SIG-M5 treated with dmso at 0.1 percent for 504 hours (cell line): ENCODE data around the gene WDR27.
"Not testable (repeated sequence)": the region's sequence is repeated elsewhere in the genome, so short reads cannot be mapped to it uniquely, and the experiment has no call there.

Source experiments
- DNase-seq: peaks from one replicate; lab custom pipeline; 2025; ENCODE audit not compliant: unreplicated experiment; lab: John Stamatoyannopoulos, UW

WDR27 gene

DNA sequence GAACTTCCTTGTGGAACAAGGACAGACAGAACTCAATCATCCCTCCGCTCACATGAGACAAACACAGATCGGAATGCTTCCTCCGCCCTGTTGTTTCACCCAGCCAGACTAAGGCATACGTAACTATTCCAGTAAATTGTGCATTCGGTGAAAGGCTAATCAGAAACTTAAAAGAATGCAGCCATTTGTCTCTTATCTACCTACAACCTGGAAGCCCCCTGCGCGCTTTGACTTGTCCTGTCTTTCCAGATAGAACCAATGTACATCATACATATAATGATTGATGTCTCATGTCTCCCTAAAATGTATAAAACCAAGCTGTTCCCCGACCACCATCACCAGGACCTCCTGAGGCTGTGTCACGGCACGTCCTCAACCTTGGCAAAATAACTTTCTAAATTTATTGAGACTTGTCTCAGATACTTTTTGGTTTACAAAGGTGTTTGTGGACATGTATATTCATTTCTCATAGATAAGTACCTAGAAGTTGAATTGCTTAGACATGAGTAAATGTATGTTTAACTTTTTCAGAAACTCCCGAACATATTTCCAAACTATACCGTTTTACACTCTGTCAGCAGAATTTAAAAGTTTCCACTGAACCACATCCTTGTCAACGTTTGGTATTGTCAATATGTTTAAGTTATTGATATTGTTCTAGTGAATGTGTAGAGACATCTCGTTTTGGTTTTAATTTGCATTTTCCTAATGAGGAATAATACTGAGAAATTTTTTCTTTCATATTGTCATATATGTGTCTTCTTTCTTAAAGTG is 250.6 kb downstream of the WDR27 start:
- no peak for DNase-seq

DNA sequence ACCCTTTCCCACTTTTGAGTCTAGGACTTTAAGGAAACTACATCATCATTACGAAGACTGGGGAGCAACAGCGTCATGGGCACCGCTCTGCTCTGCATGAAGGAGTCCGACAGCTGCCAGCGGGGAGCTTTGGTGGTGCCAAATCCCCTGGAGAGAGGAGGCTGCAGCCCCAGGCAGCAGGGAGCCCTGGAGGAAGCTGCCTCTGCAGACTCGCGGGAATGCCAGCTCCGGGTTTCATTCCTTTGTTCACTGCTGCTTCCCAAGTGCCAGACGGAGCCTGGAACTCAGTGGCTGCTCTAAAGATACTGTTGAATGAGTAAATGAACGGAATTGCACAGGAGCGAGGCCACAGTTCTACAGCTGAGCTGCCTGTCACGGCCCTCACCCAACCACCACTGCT is 251.7 kb downstream of the WDR27 start:
- no peak for DNase-seq

DNA sequence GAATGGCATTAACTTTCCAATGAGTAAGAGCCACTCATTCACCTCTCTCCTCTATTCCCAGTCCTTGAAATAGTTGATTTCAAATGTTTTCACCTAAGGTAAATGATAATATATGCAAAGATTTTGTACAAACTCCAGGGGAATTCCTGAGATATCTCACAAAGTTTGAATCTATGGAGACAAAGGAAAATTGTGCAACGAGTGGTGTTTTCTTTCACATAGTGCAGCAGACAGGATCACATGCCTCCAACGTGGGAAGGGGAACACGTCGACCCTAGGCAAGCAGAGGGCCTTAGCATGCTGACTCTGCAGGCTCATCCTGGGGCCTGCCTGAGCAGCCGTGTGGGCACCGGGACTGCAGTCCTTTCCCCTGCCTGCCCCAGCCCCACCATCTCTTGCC is 252.6 kb downstream of the WDR27 start:
- no peak for DNase-seq

DNA sequence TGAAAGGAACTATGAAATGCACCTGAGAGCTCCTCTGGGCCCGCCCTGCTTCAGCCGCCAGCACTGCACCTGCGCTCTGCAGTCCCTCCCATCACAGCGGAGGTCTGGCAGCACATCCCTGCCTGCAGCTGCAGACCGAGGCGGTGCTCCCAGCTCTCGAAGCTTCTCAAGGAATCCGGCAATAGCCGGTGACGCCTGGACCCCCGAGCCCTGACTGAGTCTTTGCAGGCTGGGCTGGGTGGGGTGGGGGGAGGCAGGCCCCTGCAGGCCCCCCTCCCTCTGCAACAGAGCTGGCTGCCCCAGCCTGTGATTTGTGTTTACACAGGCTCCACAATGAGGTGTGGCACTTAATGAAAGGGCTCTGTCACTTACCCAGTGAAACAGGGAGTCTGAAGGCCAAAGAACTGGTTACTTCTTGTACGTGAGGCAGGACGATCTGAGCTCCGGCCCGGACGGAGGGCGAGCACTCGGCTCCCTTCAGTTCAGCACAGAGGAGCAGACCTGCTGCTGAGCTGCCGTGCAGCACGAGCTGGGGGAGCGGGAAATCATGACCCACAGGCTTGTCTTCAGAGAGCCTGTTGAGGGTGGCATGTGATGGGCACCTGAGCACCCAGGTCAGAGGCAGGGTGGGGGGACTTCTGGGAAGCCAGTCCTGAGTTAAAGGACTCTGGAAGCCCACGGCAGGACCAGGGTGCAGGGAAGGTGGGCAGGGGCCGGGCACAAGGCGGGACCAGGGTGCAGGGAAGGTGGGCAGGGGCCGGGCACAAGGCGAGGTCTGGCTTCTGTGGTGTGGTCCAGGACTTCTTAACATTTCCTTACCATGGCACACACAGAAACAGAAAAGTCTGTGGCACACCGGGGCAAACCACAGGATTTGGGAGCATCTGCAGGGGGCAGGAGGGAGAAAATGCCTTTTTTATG is 255.9 kb downstream of the WDR27 start:
- no peak for DNase-seq

DNA sequence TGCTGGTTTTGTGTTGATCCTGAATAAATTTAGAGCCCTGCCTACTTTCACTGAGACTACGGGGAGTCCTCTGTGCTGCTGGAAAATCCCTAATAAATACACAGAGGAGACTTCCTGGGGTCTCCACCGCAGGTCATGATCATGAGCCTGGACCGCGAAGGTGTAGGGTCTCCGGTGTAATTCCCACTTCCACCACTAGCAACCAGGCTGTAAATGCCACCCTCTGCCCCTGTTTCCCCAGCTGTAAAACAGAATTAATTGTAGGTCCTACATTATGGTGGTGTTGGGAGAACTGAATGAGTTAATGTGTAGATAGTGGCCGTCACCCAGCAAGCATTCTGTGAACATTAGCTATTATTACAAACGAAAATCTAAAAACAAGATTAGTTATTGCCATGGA is 256.6 kb downstream of the WDR27 start:
- no peak for DNase-seq

DNA sequence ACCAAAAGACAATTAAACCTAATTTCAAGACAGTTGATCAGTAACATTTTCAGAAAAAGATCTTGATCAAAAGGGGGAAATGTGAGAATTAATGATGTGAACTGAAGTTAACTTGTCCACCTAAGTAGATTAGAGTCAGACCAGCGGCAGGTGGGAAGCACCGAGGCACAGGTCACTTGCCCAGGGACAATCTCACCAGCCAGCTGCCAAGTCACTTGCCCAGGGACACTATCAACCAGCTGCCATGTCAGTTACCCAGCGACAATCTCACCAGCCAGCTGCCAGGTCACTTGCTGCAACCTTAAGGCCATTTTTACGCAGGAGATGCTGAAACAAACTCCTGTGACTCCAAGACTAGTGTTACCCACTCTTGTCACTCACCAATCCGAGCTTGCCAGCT is 260.5 kb downstream of the WDR27 start:
- no peak for DNase-seq

DNA sequence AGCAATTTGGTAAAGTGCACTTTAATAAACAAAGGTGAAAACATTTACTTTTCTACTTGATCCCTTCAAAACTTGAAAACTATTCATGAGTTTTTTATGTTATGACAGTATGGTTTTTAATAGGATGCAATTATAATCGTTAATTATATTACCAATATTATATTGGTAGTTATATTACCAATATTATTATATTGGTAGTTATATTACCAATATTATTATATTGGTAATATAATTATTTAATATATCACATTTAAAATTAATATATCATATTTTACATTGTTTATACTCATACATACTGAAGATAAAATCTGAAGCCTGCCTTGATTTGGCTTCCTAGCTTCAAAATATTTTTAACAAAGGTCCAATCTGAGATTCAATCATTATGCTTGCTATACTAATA is 262.1 kb downstream of the WDR27 start:
- DNase-seq = no peak

DNA sequence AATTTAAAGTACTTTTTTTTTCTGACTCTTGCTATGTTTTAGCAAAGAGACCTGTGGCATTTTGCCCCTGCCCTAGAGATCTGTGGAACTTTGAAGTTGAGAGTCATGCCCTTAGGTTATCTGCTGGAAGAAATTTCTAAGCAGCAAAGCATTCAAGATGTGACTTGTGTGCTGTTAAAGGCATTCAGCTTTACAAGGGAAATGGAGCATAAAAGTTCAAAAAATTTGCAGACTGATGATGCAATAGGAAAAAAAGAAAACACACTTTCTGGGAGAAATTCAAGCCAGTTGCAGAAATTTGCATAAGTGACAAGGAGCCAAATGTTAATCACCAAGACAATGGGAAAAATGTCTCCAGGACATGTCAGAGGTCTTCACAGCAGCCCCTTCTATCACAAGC is 267.3 kb downstream of the WDR27 start:
- not testable (repeated sequence) for DNase-seq

DNA sequence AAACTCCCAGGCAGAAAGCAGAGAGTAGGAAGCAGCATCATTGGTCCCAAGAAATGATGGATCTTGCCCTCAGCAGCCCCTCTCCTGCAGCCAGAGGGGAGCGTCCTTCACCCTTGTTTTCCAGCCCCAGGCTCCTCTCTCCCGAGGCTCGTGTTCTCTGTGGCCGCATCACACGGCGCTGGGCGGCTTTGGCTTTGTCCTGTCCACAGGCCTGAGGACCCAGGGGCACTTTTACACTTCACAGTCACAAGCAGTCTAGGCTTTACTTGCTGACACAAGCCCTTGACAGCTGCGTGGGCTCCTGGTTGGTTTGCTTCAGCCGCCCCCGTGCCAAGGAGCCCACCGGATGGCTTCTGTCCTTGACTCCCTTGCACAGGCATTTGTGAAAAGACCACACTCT is 272.8 kb downstream of the WDR27 start:
- DNase-seq = no peak

DNA sequence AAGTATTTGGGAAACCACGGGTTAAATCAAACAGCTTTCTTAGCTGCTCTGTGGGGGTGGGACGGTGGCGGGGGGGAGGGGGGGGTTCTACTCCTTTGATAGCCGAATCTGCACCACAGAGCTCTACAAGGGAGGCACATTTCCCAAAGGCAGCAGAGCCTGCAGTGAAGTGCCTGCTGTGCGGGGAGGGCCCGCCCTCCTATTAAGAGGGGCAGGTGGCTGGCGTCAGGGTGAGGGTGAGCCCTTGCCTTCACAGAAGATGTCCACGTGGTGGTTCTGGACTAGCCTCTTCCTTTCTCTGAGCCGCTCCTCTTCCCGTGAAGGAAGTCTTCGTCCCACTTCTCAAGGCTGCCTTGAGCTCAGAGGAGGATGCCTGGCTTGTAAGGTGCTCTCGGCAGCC is 273.3 kb downstream of the WDR27 start:
- no peak for DNase-seq

DNA sequence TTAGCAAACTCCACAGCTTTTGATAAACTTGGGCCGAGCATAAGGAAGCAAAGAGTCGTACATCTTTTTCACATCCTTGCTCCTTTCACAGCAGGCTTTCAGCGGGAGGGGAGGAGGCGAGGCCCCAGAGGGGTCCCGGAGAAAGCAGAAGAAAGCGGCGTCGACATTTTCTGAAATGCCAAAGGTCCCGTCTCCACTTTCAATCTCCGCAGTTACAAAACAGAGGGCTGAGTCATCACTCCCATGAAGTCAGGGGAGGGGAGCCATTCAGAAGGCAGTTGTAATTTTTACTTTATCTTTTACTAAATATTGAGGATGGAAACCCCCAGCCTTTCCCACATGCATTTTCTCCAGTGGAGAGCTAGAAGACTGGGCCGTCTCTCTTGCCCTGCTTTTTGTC is 274.0 kb downstream of the WDR27 start:
- DNase-seq = peak; percentile 8

DNA sequence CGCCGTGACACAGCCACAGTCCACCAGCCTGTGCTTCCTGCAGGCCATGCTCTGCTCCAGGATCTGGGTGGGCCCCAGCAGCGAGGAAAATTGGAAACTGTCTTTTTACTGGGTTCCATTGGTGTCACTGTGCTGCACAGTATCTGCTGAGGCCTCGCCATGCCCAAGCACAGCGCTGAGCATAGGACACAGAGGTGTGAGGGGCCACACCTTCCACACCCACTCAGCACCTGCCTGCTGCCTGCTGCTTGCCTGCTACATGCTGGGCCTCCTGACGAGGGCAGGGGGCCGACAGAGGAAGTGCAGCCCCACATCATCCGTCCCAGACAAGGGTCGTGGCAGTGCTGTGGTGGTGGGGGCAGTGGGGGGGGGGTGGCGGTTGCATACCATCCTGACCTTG is 275.2 kb downstream of the WDR27 start:
- no peak for DNase-seq

DNA sequence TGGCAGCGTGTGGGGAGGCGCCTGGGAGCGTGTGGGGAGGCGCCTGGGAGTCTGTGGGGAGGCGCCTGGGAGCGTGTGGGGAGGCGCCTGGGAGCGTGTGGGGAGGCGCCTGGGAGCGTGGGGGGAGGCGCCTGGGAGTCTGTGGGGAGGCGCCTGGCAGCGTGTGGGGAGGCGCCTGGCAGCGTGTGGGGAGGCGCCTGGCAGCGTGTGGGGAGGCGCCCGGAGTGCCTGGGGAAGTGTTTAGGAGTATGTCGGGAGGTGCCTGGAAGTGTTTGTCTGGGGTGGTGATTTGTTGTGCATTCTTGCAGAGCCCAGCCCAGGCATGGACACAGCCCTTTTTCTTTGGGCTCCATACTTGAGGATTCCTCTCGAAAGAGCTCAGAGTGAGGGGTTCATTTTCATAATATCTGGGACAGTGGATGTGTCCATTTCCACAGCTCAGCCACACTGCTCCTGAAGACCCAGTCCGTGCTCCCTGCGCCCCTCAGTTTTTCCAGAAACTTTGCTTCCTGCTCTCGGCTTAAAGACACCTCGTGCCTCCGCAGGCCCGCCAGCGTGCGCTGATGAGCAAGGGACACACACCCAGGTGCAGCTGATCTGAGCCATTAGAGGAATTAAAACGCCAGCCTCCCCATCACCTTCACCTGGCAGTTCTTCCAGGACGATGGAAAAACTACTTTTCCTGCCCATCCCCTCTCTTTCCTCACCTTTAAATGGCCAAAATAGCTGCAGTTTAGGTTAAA is 276.0 kb downstream of the WDR27 start:
- no peak for DNase-seq

DNA sequence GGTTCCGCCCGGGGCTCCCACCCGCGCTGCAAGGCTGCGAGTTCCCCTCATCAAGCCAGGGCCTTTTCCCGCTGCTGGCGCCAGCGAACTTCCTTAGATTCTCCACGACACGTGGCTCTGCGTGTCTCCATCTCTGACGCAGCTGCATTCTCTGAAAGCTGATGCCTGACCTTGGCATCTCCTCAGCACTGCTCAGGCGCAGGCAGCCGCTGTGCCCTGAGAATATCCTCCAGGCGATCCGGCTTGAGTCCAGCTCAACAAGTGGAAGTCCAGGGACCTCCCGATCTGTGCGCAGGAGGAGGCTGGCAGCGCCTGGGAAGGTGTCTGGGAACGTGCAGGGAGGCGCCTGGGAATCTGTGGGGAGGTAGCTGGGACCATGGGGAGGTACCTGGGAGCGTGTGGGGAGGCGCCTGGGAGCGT is 277.0 kb downstream of the WDR27 start:
- no peak for DNase-seq

DNA sequence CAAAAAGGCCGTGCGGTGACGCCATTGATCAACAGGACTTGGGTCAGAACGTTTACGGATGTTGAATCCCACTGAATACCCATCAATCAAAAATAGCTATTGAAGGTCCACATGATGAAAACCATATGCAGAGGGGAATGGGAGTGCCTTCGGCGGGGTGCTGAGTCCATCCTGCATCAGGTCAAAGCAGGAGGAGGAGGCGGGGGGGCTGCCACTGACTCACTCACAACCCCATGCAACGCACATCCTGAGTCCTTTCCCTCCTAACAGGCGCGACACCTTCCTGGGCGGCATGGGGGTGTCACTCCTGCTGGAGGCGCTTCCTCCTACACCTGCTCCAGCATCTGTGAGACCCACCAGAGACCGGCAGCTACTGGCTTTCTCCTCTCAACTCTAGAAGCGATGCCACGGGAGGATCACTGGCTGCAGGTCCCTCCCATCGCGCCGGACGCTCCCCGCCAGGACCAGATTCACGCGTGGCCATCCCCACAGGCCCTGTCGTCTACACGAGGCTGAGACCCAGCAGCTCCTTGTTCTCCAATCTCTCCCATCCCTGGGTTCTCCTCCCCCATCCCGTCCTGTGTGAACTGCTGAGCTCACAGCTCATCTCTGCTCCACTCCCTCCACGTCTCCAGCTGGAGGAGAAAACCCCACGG is 277.6 kb downstream of the WDR27 start:
- no peak for DNase-seq

DNA sequence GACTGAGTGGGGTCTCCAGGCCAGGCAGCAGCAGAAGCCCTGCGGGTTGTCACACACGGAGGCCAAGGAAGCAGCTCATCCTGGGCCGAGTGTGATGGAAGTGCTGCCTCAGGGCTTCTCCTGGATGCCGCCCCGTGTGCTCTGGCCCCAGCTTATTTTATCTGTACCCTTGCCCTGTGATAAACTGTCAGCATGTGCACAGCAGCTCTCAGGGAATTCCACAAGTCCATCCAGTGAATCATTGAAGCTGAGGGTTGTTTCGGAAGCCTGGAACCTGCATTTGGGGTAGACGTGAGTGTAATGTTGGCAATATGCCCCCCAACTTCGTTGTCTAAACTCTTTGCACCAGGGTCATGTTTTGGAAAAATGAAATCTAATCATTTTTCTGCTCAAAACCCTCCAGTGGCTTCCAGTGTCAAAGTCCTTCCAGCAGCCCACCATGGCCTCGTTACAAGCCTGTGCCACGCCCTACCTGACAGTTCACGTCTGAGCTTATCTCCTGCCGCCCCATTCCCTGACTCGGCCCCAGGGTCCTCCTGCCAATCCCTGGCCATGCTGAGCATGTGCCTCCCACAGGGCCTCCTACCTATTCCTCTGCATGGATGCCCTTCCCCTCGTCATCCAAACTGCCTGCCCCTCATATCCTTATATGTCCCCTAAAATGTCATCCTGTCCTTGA is 280.1 kb downstream of the WDR27 start:
- DNase-seq = no peak

DNA sequence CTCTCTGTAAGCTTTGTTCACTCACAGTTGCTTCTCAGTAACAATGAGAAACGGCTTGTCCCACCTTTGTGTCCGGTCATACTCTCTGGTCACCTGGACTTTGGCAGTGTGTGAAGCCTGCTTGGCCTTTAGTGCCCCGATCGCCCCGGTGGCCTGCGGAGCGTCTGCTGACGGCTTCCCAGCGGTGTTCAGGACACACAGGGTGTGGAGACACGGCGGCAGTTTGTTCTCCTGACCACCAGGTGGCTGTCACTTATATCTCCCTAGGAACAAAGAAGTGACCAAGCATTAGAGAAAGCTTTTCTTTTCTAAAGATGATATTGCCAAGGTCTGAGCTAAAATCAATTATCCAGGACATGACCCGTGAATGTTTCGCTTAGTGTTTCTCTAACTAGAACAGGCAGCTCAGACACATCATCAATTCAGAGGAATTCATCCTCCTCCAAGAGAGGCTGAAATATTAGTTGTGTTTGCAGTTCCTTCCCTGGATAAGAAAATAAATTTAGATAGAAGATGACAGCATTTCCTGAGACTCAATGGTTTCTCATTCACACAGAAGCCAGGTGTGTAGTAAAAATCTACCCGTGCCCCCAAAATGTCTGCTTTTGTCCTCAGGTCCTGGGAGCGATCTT is 280.8 kb downstream of the WDR27 start:
- no peak for DNase-seq

DNA sequence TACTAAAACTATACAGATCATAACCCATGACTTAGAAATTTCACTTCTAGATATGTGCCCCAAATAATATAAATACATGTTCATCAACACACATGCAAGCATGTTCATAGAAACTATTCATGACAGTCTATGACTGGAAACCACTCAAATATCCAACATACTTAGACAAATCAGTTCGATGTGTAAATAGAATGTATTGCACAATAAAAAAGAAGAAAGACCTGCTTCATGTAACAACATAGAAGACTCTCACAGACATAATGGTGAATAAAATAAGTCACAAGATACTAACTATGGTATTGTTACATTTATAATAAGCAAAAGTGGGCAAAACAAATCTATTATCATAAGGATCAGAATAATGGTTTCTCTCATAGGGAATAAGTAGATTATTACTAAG is 284.7 kb downstream of the WDR27 start:
- DNase-seq = no peak

DNA sequence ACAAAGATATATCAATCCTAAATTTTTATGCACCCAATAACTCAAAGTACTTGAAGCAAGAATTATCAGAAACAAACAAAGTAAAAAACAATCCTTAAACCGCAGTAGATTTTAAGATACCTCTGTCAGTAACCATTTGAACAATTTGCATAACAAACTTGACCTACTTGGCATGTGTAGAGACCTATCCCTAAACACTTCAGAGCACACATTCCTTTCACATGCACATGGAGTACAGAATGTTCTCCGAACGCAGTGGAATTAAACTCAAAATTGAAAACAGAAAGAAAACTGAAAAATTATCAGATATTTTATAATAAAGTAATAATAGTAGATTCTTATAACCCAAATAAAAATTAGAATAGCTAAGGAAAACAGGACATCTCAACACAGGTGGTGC is 285.6 kb downstream of the WDR27 start:
- DNase-seq = no peak

DNA sequence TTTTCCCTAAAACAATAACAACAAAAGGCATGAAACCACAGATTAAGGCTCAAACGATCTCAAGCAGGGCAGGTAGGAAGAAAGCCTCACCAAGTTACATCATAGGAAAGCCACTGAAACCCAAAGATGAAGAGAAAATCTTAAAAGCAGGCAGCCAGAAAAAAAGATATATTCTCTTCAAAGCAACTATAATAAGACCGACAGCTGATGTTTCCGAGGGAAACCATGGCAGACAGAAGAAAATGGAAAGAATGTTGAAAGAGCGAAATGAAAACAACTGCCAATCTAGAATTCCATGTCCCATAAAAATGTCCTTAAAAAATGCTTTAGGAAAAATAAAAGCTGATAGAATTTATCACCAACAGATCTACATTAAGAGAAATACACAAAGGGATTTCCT is 286.6 kb downstream of the WDR27 start:
- DNase-seq = no peak
